ENCODE measurements around the gene PSMG2.
"Not testable (repeated sequence)": the region's sequence is repeated elsewhere in the genome, so short reads cannot be mapped to it uniquely, and the experiment has no call there.

PSMG2 gene

DNA sequence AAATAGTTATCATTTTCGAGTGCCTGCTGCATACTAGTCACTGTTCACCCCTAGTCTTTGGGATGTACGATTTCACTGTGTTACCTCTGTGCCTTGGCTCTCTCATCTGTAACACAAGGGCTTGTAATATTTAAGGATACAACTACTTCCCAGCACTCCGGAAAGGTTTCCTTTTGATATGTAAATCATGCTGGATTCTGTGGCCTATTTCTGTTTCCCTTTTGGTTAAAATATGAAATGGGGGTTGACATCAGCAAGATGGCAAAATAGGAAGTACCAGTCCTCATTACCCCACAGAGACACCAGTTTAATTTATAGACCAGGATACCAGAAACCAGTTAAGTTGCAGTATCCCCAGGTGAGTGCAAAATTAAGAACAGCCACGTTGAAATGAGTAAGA, 23.5 kb downstream of the PSMG2 start:
- FAIRE-seq: no peak

DNA sequence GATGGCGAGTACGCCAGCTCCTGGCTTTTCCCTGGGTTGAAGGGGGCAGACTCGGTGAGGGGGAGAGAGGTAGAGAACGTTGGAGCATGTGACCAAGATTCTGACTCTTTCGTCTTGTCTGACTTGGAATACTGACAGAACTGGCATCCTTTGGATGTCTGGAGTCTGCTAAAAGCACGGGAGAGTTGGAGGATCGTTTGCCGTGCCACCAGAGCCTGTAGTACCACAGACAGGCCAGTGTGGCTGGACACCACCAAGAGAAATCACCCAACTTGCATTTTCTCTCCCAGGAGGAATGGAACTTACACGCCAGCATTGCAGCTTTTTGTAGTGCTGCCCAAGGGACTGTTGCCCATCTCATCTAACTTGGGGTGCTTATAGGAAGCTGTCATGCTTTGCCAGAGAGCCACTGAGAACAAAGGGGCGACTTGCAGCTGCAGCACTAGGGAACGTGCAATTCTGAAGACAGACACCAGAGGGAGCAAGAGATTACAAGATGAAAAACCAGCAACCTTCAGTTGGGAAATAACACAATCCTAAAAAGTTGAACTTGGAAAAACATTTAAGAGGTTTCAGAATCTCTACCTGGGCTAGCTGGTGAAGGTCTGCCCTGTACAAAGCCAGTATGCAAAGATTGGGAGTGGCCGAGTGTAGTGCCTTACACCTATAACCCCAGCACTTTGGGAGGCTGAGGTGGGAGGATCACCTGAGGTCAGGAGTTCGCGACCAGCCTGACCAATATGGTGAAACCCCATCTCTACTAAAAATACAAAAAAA, 24.1 kb downstream of the PSMG2 start:
- no peak for FAIRE-seq

DNA sequence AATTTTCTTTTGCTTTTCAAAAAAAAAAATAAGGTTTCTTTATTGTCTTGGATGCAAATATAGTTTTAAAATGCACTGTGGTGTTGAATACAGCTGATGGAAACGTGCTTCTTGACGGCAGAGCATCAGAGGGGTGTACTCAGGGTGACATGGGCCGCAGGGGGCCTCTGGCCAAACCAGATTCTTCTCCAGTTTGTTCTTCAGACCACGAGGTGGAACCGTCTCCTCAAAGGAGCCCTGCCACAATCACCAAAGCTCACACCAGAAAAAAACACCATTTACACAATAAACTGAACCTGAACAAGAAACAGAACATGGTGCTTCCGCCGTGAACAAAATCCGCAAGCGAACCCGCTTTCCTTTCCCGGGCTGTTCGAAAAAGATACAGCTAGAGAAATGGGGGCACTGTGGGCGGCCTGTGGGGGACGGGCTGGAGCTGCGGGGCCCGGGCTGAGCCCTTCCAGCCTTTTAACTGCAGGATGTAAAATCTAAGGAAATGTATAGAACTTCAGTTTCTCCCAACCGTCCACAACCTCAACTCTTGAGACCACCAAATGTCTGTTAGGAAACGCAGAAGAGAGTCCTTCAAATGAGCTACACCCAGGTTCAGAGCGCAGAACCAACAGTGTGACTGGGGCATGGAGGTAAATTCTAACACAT, 34.5 kb downstream of the PSMG2 start:
- no peak for FAIRE-seq

DNA sequence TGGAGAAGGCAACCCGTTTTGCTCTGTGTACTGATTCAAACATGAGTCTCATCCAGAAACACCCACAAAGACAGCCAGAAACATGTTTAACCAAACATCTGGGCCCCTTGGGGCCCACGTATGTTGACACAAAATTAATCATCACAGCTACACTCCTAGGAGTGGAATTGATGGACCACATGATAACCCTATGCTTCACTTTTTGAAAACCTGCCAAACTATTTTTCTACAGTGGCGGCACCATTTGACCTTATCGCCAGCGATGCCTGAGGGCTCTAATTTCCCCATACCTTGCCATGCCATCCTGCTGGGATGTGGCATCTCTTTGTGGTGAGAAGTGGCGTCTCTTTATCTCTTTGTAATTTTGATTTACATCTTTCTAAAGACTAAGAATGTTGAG, 38.5 kb downstream of the PSMG2 start:
- no peak for FAIRE-seq

DNA sequence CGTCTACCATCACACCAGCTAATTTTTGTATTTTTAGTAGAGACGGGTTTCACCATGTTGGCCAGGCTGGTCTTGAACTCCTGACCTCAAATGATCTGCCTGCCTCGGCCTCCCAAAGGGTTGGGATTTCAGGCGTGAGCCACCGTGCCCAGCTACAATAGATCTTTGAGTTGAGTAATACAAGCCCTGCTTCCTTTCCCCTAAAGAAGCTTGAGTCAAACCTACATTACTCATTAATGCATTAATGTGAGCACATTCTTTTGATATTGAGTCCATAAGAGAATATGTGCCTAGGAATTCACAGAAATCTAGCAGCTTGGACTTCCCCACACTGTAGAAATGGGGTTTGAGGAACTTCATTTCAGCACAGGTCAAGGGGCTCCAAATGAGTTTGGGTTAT, 39.6 kb downstream of the PSMG2 start:
- no peak for FAIRE-seq

DNA sequence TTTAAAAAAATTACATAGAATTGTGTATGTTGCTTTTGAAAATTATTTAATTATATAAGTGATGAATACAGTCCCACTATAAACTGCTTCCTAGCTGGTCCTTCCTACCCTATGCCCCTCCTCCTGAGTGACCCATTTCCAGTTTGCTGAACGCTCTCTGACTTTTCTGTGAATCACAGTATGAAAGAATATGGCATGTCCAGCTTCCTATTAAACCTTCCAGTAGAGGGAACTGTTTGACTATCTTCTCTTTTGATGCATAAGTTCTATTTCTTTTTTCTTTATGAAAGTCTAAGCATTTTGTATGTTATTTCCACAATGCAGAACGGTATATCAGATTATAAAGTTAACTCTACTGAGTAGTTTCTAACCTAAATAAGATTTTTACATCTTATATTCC, 41.3 kb downstream of the PSMG2 start:
- FAIRE-seq: no peak

DNA sequence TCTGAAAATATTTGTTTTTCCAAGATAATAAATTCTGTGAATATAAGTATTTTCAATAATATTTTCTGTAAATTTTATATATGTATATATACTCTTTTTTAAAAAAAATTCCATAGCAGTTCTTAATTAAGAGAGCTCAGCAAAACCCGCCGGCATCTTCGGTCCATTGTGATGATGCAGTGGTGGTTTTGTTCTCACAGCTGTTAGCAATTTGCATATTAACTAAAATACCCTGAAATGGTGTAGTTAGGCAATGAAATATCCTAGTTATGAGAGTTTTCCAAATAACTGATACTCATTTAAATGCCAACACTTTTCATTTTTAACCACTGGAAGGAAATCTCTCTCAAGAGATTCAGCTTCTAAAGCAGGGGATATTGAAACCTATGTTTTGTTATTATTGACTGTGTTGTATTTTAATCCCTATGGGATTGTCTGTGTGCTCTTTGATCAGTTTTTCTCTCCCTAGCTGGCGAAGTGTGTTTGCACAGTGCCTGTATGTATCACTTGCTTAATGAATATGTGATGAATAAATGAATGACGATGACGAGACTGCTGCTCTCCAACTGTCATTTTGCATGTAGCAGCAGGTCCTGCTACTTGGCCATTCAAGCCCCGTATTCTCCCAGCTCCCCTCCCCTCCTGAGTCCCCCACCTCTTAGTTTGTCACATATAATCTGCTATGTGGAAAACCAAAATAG, 42.4 kb downstream of the PSMG2 start:
- no peak for FAIRE-seq

DNA sequence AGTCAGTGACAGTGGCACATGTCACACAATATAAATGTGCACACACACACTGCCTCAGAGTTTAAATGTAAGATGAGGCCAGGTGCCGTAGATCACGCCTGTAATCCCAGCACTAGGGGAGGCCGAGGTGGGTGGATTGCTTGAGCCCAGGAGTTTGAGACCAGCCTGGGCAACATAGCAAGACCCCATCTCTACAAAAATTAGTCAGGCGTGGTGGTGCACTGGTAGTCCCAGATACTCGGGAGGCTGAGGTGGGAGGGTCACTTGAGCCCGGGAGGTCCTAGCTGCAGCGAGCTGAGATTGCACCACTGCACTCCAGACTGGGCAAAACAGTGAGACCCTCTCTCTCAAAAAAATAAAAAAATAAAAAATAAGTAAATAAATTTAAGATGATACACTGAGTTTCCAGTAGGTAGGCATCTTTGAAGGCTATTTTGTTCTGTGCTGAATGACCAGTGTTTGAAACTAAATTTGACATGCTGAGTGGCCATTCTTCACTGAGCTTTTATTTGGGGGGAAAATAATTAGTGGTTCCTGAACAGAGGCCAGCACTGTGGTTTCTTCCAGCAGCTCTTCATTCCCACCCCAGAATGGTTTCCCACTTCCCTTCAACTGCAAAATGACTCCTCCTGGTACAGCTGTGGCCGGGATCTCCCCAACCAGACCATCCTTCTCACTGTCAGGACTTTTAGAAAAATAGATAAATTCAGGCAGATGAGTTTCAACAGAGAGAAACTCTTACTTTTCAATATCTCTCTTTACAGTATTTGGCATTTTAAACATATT, 44.9 kb downstream of the PSMG2 start:
- FAIRE-seq: no peak

DNA sequence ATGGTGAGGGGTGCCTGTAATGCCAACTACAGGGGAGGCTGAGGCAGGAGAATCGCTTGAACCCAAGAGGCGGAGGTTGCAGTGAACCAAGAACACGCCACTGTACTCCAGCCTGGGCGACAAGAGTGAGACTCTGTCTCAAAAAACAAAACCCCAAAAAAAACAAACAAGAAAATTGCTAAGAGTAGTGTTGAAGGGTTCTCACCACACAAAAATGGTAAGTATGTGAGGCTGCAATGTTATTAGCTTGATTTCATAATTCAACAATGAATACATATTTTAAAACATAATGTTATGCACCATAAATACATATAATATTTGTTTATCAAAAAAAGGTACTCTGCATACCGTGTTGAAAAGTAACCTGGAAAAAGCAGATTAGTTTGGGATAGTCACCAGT, 45.8 kb downstream of the PSMG2 start:
- FAIRE-seq: no peak

DNA sequence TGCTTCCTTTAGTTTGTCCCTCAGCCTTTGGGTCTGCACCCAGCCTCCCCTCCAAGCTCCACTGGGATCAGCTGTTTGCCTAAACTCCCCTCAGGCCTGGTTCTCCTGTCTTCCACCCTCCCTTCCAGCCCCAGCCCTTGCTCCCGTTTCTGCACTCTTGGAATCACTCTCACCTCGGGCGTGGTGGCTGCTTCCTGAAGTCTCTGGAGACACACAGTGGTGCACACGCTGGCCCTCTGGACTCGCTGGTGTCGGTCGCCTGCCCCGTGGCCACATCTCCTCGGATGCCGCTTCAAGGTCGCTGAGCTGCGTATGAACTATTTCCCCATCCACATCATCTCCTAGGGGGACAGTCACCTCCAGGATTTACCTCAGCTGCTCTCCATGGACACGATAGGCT, 46.3 kb downstream of the PSMG2 start:
- FAIRE-seq: no peak

DNA sequence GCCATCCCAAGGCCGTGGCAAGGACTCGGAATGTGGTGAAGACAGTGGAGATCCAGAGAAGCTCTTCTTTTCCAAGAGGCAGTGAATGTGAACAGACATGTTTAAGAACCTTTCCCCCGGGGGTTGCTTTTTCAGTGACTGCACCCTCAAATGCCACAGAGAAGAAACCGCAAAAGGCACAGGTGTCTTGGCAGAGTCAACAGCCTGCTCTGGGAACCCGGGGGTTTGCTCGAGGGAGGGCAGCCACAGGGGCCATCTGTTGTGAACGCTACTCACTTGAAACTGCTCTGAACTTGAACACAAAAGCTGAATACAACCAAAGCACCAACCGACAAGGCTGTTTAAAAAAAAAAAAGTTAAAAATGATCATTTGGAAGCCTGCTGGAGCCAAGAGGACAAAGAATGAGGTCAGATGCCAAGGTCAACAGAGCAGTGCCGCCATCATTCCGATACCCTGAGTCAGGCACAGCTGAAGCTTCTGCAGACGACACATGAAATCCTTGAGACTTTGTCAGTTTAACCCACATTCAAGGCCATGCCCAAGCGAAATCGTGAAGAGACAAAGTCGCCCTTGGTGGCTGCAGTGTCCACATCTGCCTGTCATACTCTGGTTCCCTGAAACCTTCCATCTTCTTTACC, 47.4 kb downstream of the PSMG2 start:
- no peak for FAIRE-seq

DNA sequence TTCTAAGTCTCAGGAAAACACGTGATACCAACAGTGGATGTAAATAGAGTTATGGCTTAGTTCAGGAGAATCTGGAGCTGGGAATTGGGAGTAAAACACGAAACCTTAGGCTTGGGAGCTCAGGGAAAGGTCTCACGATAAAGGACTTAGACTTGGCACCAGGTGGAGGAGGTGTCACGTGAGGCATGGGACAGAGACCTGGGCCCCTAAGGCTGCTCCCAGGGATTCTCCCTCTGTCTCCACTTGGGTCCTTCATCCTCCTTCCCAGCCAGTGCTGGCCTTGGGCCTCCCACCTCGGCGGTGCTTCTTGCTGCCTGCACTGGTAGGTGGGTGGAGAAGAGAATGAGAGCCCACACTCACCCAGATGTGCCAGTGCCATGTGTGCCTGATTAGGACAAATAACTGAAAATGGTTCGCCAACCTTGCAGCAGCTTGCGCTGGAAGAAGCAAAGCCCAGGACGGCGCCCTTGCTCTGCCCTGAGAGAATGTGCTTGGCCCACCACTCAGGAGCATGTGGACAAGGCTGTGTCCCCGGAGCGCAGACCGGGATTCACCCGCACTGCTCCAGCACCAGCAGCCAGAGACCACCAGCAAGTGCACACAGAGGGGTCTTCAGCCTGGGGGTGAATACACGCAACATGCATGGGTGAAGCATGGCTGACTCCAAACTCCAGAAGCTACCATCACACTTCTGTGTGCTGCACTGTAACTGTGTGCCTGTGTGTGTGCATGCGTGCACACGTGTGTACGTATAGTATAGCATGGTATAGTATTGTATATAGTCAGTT, 48.1 kb downstream of the PSMG2 start:
- FAIRE-seq: no peak

DNA sequence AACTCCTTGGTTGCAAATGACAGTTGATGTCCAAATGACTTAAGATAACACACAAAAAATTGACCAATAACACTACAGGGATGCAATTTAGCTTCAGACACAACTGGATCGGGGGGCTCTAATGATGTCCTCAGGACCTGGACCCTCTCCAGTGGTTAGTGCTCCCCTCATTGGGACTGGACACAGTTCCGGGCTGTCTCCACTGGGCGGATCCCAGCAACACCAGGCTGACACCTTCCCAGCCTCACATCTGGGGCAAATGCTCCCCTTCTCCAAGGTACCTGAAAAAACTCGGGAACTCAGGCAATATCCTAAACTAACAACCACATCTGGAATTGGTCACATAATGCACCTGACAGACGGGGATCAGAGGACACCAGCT, 48.7 kb downstream of the PSMG2 start:
- no peak for FAIRE-seq

DNA sequence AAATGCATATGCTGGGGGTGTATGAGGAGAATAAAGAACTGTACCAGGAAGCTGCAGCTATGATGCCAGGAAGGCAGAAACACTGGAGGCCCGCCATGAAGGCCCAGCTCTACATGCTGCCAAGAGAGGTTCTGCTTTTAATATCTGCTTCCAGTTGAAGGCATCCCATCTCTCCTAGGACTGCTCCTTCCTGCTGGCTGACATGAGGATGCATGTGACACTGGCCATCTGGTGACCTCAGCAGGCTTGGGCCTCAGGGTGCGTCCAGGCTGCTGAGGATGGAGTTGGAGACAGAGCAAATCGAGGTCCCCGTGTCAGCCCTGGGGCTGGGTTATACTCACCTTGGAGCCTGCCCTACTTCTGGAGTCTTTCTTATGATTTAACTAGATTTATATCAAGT, 49.0 kb downstream of the PSMG2 start:
- FAIRE-seq: no peak

DNA sequence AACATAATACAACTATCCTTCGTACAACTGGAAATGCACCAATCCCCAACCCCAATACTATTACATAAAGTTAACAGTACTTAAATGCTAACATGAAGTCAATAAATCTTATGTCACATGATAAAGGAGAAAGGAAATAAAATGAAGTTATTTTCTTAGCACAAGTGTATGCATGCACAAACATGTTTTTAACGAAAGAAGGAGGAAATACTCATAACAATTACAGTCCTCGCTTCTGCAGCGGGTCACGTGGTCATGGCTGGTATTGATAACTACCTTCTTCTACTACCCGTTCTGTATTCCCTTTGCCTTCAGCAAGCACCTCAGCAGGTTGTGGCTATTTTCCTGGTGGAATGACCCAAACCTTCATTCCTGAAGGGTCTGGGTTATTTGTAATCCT, 51.7 kb downstream of the PSMG2 start:
- FAIRE-seq: no peak

DNA sequence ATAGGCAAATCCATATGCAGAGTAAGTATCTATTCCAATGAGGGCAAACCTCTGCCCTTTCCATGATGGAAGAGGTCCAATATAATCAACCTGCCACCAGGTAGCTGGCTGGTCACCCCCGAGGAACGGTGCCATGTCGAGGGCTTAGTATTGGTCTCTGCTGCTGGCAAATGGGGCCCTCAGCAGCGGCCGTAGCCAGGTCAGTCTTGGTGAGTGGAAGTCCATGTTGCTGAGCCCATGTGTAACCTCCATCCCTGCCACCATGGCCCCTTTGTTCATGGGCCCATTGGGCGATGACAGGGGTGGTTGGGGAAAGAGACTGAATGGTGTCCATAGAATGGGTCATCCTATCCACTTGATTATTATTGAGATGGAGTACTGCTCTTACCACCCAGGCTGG, 52.8 kb downstream of the PSMG2 start:
- not testable (repeated sequence) for FAIRE-seq

DNA sequence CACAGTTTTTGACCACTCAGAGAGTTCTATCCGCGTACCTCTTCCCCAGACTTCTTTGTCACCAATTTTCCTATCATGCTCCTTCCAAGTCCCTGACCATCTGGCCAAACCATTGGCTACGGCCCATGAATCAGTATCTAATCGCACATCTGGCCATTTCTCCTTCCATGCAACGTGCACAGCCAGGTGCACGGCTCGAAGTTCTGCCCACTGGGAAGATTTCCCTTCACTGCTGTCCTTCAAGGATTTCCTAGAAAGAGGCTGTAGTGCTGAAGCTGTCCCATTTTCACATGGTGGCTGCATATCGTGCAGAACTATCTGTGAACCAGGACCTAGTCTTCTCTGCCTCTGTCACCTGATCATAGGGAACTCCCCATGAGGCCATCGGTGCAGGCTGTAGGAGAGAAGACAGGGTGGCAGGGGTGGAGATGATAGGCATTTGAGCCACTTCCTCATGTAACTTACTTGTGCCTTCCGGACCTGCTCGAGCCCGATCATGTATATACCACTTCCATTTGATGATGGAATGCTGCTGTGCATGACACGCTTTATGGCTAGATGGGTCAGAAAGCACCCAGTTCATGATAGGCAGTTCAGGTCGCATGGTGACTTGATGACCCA, 53.9 kb downstream of the PSMG2 start:
- FAIRE-seq: not testable (repeated sequence)

DNA sequence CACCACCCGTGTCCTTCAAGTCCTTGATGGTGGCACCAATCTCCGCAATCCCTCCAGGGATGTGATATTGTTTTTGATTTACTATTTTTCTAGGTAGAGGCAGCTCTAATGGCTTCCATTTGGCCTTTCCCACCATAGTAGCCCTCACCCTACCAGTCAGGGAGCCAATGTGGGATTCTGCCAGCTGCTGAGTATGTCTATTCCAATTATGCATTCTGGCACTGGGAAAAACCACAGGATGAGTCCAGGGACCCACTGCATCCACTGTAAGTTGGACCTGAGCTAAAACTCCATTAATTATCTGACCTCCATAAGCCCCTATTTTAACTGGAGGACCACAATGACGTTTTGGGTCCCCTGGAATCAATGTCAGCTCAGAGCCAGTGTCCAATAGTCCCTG, 55.7 kb downstream of the PSMG2 start:
- FAIRE-seq: not testable (repeated sequence)

DNA sequence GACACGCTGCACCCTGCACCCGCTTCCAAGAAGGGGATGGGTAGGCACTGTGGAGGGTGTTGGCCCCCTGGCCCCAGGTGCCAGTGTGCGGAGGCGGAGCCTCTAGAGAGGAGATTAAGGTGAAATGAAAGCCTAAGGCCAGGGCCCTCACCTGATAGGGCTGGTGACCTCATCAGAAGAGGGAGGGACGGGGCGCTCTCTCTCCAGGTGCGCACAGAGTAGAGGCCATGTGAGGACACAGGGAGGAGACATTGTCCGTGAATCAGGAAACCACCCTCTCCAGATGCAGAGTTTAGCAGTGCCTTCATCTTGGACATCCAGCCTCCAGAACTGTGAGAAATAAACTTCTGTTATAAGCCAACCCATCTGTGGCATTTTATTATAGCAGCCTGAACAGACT, 62.3 kb downstream of the PSMG2 start:
- FAIRE-seq: no peak

DNA sequence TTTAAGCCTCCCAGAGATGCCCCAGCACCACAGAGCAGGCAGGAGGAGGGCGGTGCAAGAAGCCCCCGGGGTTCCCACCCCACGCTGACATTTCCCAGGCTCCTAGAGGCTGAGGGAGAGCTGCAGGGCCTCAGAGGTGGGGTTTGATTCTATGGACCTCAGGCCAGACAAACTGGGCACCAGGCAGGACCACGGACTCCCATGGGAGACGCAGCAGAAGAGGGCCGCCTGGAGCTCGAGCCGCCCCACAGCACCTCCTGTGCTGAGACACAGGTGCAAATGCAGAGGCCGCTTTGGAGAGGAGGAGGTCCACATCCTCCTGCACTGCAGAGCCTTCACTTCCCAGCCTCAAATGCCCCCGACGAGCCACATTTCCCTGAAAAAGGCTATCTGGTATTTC, 62.7 kb downstream of the PSMG2 start:
- no peak for FAIRE-seq

DNA sequence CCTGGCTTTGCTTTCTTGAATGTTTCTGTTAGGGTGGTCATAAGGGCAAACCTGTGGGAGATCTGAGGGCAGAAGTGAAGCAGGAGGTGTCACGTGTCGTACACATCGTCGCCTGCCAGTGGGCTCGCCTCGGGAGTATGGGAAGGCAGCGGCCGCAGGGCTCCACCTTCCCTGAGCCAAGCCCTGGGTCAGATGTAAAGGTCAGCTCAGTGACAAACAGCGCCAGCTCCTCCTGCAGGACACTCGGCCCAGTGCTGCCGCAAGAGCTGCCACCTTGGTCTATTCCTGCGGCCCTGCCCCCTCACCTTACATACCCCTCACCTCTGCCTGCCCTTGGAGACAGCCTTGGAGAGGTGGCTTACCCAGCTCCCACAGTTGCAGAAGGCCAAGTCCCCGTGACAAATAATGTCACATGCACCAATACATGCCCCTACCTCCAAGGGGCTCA, 64.2 kb downstream of the PSMG2 start:
- no peak for FAIRE-seq
